Stimulated activated CD8-positive, alpha-beta memory T cell treated with anti-CD3 and anti-CD28 coated beads, Interleukin-2, amount 100 ng/mL, for 1 hour (primary cell): ENCODE results near the gene MAP1B.

ENCODE experiments used
- DNase-seq, 2 donors: peaks; one replicate each; pipeline ENCODE4 v3.0.0-alpha.2; 2020; ENCODE audit warnings: low read depth in 2 of 2

MAP1B gene

DNA sequence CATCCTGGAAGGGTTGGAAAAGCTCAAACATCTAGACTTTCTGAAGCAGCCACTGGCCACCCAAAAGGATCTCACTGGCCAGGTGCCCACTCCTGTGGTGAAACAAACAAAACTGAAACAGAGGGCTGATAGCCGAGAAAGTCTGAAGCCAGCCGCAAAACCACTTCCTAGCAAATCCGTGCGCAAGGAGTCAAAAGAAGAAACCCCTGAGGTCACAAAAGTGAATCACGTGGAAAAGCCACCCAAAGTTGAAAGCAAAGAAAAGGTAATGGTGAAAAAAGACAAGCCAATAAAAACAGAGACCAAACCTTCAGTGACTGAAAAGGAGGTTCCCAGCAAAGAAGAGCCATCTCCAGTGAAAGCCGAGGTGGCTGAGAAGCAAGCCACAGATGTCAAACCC is 87.6 kb downstream of the MAP1B start:
- no peak for DNase-seq

DNA sequence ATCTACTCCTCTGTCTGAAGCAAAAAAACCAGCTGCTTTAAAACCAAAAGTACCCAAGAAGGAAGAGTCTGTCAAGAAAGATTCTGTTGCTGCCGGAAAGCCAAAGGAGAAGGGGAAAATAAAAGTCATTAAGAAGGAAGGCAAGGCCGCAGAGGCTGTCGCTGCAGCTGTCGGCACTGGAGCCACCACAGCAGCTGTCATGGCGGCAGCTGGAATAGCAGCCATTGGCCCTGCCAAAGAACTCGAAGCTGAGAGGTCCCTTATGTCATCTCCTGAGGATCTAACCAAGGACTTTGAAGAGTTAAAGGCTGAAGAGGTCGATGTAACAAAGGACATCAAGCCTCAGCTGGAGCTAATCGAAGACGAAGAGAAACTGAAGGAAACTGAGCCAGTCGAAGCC is 88.3 kb downstream of the MAP1B start:
- no peak for DNase-seq

DNA sequence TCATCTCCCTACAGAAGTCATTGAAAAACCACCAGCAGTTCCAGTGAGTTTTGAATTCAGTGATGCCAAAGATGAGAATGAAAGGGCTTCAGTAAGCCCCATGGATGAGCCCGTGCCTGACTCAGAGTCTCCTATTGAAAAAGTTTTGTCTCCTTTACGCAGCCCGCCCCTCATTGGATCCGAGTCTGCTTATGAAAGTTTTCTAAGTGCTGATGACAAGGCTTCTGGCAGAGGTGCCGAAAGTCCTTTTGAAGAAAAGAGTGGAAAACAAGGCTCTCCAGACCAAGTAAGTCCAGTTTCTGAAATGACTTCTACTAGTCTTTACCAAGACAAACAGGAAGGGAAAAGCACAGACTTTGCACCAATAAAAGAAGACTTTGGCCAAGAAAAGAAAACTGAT is 90.1 kb downstream of the MAP1B start:
- DNase-seq, result no peak

DNA sequence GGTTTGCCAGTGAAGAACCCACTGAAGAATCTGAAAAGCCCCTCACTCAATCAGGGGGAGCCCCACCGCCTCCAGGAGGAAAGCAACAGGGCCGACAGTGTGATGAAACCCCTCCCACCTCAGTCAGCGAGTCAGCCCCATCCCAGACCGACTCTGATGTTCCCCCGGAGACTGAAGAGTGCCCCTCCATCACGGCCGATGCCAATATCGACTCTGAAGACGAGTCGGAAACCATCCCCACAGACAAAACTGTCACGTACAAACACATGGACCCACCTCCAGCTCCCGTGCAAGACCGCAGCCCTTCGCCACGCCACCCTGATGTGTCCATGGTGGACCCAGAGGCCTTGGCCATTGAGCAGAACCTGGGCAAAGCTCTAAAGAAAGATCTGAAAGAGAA is 92.4 kb downstream of the MAP1B start:
- no peak for DNase-seq

DNA sequence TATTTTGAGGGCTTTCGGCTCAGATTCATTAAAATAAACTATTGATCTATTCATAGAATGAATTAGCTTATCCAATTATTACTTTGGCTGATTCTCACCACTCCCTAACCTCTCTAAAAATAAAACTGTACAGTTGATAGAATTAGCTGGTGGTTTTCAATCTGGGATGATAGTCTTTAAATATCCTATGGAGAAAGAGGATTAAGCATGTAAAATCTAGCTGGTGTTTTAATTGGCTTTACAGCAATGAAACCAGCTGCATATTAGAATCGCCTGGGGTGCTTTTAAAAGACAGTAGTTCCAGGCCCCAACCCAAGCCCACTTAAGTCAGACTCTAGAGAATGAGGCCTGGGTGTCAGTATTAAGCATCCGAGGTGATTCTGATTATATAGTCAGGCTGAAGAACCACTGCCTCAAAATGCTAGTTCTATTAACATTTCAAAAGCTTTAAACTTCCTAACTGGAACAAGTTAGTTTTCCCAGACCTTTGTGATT is 95.1 kb downstream of the MAP1B start:
- DNase-seq, result no peak

DNA sequence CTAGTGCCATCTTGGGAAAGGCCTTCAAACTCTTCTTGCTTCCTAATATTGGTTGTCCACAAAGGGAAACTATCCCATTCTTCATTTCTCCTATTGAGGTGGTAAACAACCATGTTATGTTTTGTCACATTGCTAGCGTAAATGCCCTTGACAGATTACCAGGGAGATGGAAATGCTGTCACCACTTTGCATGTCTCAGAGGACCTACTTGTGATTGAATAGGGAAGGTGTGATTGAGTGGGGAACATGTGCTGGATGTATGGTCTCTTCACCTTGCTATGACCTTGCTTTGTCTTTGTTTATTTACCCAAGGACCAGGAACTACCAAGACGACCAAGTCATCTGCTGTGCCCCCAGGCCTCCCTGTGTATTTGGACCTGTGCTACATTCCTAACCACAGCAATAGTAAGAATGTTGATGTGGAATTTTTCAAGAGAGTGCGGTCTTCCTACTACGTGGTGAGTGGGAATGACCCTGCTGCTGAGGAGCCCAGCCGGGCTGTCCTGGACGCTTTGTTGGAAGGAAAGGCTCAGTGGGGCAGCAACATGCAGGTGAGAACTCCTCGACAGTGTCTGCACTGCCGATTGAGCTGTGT is 96.1 kb downstream of the MAP1B start:
- DNase-seq, result no peak

DNA sequence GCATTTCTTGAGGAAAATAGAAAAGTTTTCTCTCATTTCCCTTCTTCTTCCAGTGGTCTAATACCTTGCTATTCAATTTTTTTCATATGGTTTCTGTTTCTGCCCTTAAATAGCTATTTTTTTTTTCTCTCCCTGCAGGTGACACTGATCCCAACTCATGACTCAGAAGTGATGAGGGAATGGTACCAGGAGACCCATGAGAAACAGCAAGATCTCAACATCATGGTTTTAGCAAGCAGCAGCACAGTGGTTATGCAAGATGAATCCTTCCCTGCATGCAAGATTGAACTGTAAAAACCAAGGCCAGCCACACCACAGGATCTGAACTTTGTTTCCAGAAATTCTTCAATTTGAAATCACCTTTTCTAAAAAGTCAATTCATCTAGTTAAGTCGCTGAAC is 97.7 kb downstream of the MAP1B start:
- no peak for DNase-seq

DNA sequence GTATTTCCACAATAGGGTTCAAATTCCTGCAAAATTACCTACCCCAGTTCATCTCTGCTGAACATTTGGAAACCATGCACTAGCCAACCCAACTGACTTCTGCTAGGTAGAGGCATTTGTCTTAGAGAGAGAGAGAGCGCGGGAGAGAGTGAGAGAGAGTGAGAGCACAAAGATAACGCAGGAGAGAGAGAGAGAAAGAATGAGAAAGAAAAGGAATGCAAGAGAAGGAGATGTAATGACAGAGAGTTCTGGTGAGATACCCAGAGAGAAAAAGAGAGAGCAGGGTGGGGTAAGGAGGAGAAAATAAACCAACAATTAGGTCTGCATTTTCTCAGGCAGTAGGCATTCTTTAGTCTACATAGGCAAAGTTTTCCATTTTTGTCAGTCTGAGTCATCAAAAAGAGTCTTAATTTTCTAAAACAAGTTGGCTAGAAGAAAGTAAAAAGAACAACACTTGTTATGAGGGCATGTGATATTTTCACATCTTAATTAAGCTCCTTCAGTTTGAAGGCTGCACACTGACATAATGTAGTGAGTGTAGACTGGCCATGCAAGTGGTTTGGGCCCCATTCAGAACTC is 98.2 kb downstream of the MAP1B start:
- DNase-seq, result no peak

DNA sequence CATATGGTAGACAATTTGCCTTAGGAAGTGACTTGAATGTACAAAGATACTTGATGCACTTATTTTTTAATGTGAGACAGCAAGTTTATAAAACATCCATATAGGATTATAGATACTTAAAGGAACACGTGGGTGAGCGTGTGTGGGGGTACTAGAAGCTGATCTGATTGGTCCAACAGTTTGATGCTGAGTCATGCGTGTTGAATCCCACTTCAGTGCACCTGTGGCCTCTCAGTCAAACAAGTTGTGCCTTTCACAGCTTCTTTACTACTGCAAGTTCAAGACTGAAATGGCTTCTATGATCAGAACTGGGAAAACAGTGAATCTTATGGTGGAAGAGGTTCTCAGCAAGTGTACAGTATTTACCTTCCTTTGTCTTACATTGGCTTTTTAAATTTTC is 98.9 kb downstream of the MAP1B start:
- no peak for DNase-seq

DNA sequence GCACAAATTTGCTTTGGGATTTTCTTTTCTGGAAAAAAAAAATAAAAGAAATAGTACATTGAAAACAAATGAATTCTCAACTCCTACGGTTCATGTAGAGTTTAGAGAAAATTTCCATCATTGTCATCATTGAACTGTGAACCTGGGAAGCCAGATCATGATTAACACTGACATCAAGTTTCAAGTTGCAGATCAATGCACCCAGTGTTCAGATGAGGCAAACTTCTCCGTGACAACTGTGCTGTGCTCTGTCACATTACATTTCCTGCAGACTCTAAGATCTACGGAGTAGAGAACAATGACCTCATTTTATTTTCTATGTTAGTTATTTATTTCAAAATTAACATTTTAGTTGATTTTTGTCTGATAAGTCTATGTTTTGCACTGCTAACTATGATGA is 99.7 kb downstream of the MAP1B start:
- DNase-seq, result no peak

DNA sequence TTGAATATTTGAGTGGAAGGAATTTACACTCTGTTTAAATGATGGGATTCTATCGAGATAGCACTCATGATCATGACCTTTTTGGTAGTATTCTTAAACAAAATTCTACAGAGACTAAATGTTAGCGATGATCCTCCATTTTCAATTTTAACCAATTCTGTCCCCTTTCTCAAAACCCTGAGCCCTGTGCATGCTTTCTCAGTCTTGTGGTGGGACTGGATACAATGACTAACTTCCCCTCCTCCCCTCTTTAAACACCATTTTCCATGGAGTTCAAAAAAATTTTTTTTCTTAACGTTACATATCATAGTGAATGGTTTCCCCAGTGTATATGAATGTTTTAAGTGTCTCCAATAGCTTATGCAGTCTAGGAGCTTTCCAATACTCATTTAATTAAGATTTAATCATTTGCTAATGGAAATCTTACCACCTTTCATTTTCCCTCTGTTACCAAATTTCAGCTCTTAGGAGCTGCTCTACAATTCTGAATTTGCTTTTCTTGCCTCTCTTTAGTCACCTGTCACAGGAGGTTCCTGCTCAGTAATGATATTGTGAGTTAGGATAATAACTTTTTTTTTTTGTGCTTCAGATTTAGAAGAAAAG is 101.2 kb downstream of the MAP1B start:
- DNase-seq, result no peak

DNA sequence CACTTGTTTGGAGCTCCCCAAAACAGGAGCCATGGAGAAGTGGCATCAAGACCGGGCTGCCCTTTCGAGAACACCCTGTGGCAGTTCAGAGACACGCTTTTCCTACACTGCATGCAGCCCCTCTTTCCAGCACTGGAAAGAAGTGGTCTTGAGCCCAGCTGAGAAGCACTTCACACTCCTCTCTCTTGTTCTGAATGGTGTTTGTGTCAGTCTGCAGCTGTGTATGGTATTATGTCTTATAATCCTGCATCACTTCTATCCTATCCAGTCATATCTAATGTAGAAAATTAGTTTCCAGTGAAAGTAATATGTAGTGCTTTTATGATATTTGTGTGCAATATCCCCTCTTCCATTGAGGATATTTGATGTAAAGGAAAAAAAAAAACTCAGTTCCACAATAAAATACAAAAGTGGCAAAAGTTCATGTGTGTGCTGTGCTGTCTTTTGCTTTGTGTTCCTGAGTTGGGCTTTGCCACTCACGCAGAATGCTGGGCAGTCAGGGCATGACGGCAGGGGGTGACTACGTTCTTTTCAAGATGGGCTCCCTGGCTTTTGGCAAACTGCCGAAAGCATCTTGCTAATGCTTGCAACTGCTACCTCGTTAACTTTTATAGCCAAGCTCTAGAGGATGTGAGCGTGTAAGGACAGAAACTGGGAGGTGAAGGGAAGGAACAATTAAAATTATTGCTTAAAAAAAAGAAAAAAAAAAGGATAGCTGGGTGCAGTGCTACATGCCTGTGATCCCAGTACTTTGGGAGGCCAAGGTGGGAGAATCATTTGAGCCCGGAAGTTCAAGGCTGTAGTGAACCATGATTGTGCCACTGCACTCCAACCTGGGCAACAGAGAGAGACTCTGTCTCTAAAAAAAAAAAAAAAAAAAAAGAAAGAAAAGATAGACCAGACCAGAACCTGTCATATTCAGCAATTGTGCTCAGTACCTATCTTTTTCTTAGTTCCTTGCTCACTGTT is 102.2 kb downstream of the MAP1B start:
- DNase-seq, result no peak

DNA sequence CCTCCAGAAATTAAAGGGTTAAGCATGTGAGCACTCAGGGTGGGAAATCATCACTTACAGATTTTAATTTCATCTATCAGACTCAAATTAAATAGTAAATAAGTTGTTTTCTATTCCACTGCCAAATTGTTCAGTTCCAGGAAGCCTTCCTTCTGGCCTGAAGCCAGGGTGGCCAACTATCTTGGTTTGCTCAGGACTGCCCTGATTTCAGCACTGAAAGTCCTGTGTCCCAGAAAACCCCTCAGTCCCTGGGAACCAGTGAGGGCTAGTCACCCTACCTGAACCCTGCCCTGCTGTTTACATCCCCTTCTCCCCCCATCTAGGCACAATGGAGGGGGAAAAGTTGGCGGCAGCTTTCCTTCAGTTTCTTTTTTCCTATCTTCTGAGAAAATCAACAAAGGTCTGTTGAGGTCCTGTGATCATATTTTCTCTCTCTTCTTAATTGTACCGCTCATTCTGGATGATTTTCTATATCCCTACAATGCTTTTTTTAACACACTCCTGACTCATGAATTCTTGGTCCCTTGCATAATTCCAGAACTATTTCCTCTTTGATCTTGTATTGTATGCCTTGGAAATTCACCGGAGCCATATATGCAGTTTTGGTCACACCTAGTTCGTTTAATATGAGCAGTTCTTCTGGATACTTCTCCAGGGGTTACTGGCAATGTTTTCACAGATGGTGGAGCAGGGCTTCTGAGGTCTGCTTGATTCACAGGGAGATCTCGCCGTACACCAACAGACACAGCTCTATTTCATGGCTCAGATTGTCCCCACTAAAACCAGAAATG is 103.8 kb downstream of the MAP1B start:
- no peak for DNase-seq

DNA sequence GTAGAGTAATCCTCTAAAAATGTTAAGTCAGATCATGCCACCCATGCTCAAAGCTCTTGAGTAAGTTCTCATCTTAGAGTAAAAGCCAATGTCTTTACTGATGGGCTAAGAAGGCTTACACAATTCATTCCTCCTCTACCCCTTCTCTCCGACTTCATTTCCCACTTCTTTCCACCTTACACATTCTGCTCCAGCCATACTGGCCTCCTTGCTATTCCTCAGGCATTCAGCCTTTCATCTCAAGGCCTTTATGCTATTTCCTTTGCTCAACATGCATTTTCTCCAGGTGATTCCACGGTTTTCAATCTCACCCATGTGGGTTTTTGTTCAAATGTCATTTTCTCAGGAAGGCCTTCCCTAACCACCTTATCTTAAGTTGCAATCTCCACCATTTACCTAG is 104.9 kb downstream of the MAP1B start:
- DNase-seq, result no peak

DNA sequence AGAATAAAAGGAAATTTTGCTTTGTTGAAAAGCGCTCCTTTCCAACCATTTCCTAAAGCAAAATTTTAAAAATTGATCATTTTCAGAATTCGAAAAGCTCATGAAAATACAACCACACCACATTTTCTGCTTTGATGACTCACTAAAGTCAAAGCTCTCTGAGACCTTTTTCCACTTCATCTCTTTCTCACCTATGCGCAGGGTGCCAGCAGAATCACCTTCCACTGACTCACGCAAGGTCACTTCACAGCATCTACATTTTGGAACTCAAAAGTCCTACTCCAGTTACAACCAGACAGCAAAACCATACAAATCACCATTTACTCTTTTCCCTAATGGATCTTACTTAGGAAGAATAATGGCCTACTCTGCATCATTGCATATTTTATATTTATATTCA is 106.2 kb downstream of the MAP1B start:
- DNase-seq, result no peak

DNA sequence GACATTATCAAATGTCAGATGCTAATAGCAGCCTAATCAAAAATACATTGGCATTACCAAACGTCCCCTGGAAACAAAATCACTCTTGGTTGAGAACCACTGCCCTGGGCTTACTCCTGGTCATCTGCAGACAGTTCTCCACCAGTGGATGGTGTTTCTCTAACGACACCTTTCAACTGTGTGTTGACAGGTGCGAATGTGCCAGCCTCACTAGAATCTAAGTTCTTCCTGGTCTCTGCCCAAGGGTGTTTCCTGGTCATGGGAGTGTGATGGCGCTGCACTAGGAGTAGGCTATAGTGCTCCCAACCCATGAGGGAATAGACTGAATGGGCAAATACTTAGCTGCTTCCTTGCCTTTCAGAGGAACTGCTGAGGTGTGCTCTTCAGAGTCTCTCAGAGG is 106.9 kb downstream of the MAP1B start:
- DNase-seq, result no peak

DNA sequence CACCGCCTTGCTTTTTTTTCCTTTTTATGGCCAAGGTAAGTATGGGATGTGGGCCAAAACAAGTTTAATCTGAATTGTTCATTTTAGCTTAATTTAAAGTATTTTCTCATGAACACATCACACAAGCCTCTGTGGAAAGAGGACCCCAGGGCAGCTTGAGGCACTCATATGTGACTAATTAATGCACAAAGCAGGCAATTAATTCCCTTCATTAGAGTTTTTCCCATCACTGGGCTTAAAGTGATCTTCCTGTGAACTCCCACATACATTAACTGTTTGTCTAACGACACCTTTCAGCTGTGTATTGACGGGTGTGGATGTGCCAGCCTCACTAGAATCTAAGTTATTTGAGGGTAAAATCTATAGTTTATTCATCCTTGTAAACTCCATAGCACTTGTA is 109.5 kb downstream of the MAP1B start:
- DNase-seq, result no peak

DNA sequence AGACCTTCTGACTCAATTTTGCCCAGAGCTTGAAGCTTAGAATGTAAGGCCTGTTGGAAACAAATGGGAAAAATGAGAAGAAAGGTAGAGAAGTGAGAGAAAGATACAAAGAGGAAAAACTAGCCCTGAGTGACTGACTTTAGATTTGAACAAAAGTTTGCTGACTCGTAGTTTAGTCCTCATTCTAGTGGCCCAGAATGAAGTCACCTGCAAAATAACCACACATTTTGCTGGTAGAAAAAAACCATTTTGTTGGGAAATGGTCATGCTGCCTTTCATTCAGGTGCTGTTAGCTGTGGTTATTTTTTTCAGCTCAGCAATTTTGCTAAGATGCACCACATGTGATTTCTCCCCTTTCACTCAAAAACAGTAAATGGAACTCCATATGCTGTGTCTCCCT is 113.8 kb downstream of the MAP1B start:
- no peak for DNase-seq

DNA sequence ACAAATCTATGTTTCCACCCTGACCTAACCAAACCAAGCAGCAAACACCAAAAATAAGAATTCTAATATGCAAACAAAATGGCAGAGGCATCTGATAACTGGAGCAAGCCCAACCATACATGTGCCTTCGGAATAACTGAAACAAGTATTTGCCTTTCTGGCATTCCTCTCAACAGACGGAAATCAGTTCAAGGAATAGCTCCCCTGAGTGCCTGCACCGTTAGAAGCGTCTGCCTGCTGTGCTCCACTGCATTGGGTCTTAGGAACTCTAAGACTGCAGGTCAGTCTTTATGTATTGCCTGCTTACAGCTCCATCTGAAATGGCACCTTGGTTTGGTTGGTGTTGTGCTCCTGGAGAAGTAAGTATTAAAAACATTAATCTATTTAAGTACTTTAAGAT is 114.3 kb downstream of the MAP1B start:
- DNase-seq, result no peak

DNA sequence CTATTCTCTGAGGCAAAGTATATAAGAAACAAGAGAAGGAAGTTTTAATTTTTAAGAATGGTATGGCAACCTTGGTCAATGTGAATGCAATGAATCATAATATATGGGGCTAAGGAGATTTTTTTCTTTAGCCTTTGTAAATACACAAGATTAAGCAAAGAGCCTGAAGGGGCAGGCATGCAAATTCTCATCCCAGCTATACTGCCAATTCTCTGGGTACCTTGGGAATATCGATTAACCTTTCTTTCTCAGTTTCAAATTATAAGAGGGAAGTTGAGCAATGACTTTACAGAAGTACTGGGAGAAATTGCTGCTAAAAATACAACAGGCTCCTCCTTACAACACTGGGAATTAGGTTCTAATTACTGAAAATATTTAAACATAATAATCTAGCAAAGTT is 115.2 kb downstream of the MAP1B start:
- no peak for DNase-seq

DNA sequence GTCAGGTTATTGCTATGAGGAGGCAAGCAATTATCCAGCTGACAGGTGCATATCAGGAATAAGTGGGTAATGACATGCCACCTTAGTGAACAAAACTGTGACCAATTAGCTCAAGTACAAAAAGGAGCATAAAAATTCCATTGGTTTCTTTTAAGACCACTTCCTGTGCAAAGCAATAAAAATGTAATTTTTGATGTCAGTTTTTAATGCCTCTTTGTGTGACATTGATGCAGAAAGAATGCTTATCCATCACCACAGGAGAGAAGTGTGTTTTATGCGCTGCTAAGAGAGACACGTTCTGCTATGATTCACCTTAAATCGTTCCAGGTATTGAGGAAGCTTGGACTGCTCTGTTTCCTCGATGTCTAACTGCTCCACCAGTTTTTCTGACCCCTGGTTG is 116.1 kb downstream of the MAP1B start:
- no peak for DNase-seq
